ENCODE measurements around the gene OPN4.

GRCh38 chr10:86661161-86662025 lies 7.0 kb downstream of the OPN4 start:
- TF ChIP-seq, protein P1, sequence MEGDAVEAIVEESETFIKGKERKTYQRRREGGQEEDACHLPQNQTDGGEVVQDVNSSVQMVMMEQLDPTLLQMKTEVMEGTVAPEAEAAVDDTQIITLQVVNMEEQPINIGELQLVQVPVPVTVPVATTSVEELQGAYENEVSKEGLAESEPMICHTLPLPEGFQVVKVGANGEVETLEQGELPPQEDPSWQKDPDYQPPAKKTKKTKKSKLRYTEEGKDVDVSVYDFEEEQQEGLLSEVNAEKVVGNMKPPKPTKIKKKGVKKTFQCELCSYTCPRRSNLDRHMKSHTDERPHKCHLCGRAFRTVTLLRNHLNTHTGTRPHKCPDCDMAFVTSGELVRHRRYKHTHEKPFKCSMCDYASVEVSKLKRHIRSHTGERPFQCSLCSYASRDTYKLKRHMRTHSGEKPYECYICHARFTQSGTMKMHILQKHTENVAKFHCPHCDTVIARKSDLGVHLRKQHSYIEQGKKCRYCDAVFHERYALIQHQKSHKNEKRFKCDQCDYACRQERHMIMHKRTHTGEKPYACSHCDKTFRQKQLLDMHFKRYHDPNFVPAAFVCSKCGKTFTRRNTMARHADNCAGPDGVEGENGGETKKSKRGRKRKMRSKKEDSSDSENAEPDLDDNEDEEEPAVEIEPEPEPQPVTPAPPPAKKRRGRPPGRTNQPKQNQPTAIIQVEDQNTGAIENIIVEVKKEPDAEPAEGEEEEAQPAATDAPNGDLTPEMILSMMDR (IDR thresholded peaks at IDR 0.05): no peak
- TF ChIP-seq EZH2phosphoT487 (IDR thresholded peaks at IDR 0.05): no peak
